Right lobe of liver (tissue), 4 donors: ENCODE measurements around the gene FER1L5.

Source experiments
- POLR2A ChIP-seq: fragments of 450-650 bp; IDR thresholded peaks from one replicate; pipeline ENCODE4 v1.6.1; 2017; ENCODE audit warnings: antibody characterized with exemption, mild to moderate bottlenecking
- TF ChIP-seq, protein P1 (sequence below), 4 donors: fragments of 200-600 bp in 3 of 4; fragments of 450-650 bp in 1 of 4; IDR thresholded peaks; one replicate each; pipeline versions ENCODE4 v1.5.1 to v1.8.0; 2016 to 2022; ENCODE audit warnings: antibody characterized with exemption in 4 of 4, mild to moderate bottlenecking in 2 of 4
- donor health status: DM: no; HTN: no; CAD: no.
- donor health status: DM: no; HTN: no; CAD: no.
- donor health status: DM: no; HTN: yes; CAD: no.

DNA sequence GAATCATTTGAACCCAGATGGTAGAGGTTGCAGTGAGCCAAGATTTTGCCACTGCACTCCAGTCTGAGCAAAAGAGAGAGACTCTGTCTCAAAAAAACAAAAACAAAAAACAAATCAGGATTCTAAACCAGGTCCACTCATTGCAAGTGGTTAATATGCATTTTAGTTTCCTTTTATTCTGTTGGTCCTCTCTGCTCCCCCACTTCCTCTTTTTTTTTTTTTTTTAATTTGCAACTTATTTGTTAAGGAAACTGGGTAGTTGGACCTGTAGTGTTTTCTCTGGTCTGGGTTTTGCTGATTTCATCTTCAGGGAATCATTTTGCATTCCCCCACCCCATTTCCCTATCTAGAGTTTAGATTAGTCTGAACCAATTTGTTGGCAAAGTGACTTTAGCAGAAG lies 14.0 kb downstream of the FER1L5 start:
- TF ChIP-seq, protein P1, sequence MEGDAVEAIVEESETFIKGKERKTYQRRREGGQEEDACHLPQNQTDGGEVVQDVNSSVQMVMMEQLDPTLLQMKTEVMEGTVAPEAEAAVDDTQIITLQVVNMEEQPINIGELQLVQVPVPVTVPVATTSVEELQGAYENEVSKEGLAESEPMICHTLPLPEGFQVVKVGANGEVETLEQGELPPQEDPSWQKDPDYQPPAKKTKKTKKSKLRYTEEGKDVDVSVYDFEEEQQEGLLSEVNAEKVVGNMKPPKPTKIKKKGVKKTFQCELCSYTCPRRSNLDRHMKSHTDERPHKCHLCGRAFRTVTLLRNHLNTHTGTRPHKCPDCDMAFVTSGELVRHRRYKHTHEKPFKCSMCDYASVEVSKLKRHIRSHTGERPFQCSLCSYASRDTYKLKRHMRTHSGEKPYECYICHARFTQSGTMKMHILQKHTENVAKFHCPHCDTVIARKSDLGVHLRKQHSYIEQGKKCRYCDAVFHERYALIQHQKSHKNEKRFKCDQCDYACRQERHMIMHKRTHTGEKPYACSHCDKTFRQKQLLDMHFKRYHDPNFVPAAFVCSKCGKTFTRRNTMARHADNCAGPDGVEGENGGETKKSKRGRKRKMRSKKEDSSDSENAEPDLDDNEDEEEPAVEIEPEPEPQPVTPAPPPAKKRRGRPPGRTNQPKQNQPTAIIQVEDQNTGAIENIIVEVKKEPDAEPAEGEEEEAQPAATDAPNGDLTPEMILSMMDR (IDR thresholded peaks at IDR 0.05) = no peak
- no peak for TF ChIP-seq POLR2A
